ENCODE results near the gene GM2A.

DNA sequence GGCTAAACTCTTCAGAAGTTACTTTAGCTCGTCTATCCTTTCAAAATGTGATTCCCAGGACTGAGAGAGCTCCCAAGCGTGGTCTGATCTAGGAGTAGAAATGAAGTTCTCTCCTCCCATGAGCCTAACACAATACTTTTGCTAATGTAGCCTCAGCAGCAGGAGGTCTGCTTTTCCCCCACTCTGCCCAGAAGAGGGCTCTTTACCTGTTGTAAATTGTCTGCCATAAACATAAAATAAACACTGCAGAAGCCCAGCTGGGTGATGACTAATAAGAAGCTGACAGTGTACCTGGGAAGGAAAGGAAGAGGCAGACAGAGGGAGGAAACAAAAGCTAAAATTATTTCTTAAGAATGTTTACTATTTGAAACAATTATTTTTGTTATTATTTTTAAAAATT lies 35.2 kb downstream of the GM2A start:
- no peak for TF ChIP-seq ZNF778 (CRISPR knock-in tag; IDR thresholded peaks at IDR 0.05)
- TF ChIP-seq CBX2 (IDR thresholded peaks at IDR 0.05; ENCODE audit: insufficient read depth, low read length, poor library complexity, severe bottlenecking): no peak
- TF ChIP-seq, protein P1, sequence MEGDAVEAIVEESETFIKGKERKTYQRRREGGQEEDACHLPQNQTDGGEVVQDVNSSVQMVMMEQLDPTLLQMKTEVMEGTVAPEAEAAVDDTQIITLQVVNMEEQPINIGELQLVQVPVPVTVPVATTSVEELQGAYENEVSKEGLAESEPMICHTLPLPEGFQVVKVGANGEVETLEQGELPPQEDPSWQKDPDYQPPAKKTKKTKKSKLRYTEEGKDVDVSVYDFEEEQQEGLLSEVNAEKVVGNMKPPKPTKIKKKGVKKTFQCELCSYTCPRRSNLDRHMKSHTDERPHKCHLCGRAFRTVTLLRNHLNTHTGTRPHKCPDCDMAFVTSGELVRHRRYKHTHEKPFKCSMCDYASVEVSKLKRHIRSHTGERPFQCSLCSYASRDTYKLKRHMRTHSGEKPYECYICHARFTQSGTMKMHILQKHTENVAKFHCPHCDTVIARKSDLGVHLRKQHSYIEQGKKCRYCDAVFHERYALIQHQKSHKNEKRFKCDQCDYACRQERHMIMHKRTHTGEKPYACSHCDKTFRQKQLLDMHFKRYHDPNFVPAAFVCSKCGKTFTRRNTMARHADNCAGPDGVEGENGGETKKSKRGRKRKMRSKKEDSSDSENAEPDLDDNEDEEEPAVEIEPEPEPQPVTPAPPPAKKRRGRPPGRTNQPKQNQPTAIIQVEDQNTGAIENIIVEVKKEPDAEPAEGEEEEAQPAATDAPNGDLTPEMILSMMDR (IDR thresholded peaks at IDR 0.05 in 2 of 3, conservative IDR thresholded peaks at IDR 0.05 in 1 of 3; ENCODE audit: insufficient read depth in 2 of 3, low read depth in 1 of 3, low read length in 3 of 3): peak in 2 of 3 experiments; percentile 21 to 24; a peak in 1 of 6 replicates
- no peak for TF ChIP-seq NCOR1 (IDR thresholded peaks at IDR 0.05)
- TF ChIP-seq FOS (IDR thresholded peaks at IDR 0.05; ENCODE audit: extremely low read depth, insufficient read length): no peak
- no peak for TF ChIP-seq ARID2 (IDR thresholded peaks at IDR 0.05)
- TF ChIP-seq, protein P2, sequence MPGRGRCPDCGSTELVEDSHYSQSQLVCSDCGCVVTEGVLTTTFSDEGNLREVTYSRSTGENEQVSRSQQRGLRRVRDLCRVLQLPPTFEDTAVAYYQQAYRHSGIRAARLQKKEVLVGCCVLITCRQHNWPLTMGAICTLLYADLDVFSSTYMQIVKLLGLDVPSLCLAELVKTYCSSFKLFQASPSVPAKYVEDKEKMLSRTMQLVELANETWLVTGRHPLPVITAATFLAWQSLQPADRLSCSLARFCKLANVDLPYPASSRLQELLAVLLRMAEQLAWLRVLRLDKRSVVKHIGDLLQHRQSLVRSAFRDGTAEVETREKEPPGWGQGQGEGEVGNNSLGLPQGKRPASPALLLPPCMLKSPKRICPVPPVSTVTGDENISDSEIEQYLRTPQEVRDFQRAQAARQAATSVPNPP (IDR thresholded peaks at IDR 0.05; ENCODE audit: borderline replicate concordance, insufficient read depth, insufficient read length): no peak
- no peak for TF ChIP-seq KDM1A (IDR thresholded peaks at IDR 0.05)
- no peak for TF ChIP-seq POLR2AphosphoS5 (IDR thresholded peaks at IDR 0.05; ENCODE audit: control insufficient read depth, insufficient read depth, low read depth, low read length)
- no peak for TF ChIP-seq HNRNPK (IDR thresholded peaks at IDR 0.05; ENCODE audit: low read depth, low read length, poor library complexity, severe bottlenecking)
- TF ChIP-seq CREB1 (IDR thresholded peaks at IDR 0.05): no peak
- TF ChIP-seq CREB1 (CRISPR knock-in tag; IDR thresholded peaks at IDR 0.05): no peak
- no peak for TF ChIP-seq ZNF780A (CRISPR knock-in tag; IDR thresholded peaks at IDR 0.05)
- TF ChIP-seq RAD21 (CRISPR knock-in tag; conservative IDR thresholded peaks at IDR 0.05 in 1 of 2, IDR thresholded peaks at IDR 0.05 in 1 of 2): peak in 1 of 2 experiments; percentile 28; a peak in 2 of 4 replicates
- TF ChIP-seq POLR2A (conservative IDR thresholded peaks at IDR 0.05): no peak
